ENCODE data around the gene CDH5. TPM values are rescaled to one million over a fixed set of nuclear protein-coding genes. Genes with fewer than 3 reads are reported as not detected.

Gene CDH5
- total and polyA plus RNA-seq, 2 of the 13 experiments (the other 11 are each of a cell fraction or from before 2014, with no cell fraction given) = 0.71 to 1.1 TPM

GRCh38 chr16:66447491-66447890 lies 81.0 kb downstream of the CDH5 start:
- DNase-seq (ENCODE audit: low spot score) = no peak
- no peak overlapping the region for H3K27ac ChIP-seq (ENCODE audit: extremely low read length, insufficient read depth, low read length)
- no peak for ATAC-seq
- POLR2A ChIA-PET = interaction anchor here (1.2 kb wide), 1 partner anchor 14 kb away, joined by 3 read pairs; no protein-coding TSS in a partner anchor
- BruUV-seq (replicated peaks) = no TSS peak
- in situ Hi-C loops (cut with HindIII; ENCODE audit: extremely low pct_ligation_motif_present, low pct_unique_long_range_greater_than_20kb) = loop anchor here (5.0 kb wide), 1 partner anchor 40 kb away; no protein-coding TSS in a partner anchor
- peaks cover 0 to under 1% of the 10 kb centered on the region in 2 experiments; a peak in 2 of 5 replicates for H3K27me3 ChIP-seq (ENCODE audit: control insufficient read depth in 1 of 2, insufficient read depth in 2 of 2, low read length in 2 of 2)
- H3K4me1 ChIP-seq (ENCODE audit: insufficient read depth, low read length) = peaks cover 10% of the 10 kb centered on the region
- intact Hi-C loops (cut with micrococcal nuclease; ENCODE audit: unreplicated experiment) = no loop called here
- H3K9me3 ChIP-seq (ENCODE audit: low read length) = no peaks in the 10 kb centered on the region
- CTCF ChIA-PET (ENCODE audit: low intra/inter-chr PET ratio, low total read pairs) = no interaction called here
- no peaks in the 10 kb centered on the region for H3K36me3 ChIP-seq (replicated peaks in 1 of 2; ENCODE audit: control insufficient read depth in 1 of 2, insufficient read depth in 2 of 2, low read length in 2 of 2)
- TF ChIP-seq ZNF589 (CRISPR knock-in tag; conservative IDR thresholded peaks at IDR 0.05) (no peak), ZNF451 (CRISPR knock-in tag; IDR thresholded peaks at IDR 0.05) (no peak)
- H4K20me1 ChIP-seq (ENCODE audit: insufficient read depth, low read length) = no peaks in the 10 kb centered on the region
- no peaks in the 10 kb centered on the region for H3K79me2 ChIP-seq (ENCODE audit: insufficient read depth, low read length)
- H2AFZ ChIP-seq (ENCODE audit: low read length) = no peak overlapping the region
- no peak overlapping the region for H3K9ac ChIP-seq (ENCODE audit: insufficient read depth, low read depth, low read length)
- no peak for FAIRE-seq
- no peak overlapping the region for H3K4me2 ChIP-seq (ENCODE audit: low read depth, low read length)
- H3K4me3 ChIP-seq (replicated peaks in 1 of 3; ENCODE audit: insufficient read depth in 1 of 3, low read depth in 2 of 3, low read length in 3 of 3) = no peak overlapping the region

GRCh38 chr16:66451548-66451947 lies 85.1 kb downstream of the CDH5 start:
- 4% methylated on average over 3 of the region's 3 CpGs for WGBS (ENCODE audit: low lambda C conversion rate)
- no peak overlapping the region for H3K9ac ChIP-seq (ENCODE audit: insufficient read depth, low read depth, low read length)
- H4K20me1 ChIP-seq (ENCODE audit: insufficient read depth, low read length) = no peaks in the 10 kb centered on the region
- H3K9me3 ChIP-seq (ENCODE audit: low read length) = no peaks in the 10 kb centered on the region
- TF ChIP-seq RFXAP (CRISPR knock-in tag; IDR thresholded peaks at IDR 0.05; ENCODE audit: borderline replicate concordance) (no peak), ZNF629 (CRISPR knock-in tag; conservative IDR thresholded peaks at IDR 0.05) (peak; percentile 73)
- no peak overlapping the region for H3K27ac ChIP-seq (ENCODE audit: extremely low read length, insufficient read depth, low read length)
- H3K36me3 ChIP-seq (replicated peaks in 1 of 2; ENCODE audit: control insufficient read depth in 1 of 2, insufficient read depth in 2 of 2, low read length in 2 of 2) = no peaks in the 10 kb centered on the region
- no peak overlapping the region for H3K4me3 ChIP-seq (replicated peaks in 1 of 3; ENCODE audit: insufficient read depth in 1 of 3, low read depth in 2 of 3, low read length in 3 of 3)
- ChIA-PET CTCF (ENCODE audit: low intra/inter-chr PET ratio, low total read pairs) (no interaction called here), POLR2A (no interaction called here)
- peaks cover 18% of the 10 kb centered on the region for H3K4me1 ChIP-seq (ENCODE audit: insufficient read depth, low read length)
- DNase-seq (ENCODE audit: low spot score) = no peak
- no TSS peak for BruUV-seq (replicated peaks)
- H3K4me2 ChIP-seq (ENCODE audit: low read depth, low read length) = no peak overlapping the region
- no peak for FAIRE-seq
- ATAC-seq = no peak
- H3K79me2 ChIP-seq (ENCODE audit: insufficient read depth, low read length) = no peaks in the 10 kb centered on the region
- H3K27me3 ChIP-seq (ENCODE audit: control insufficient read depth in 1 of 2, insufficient read depth in 2 of 2, low read length in 2 of 2) = no peaks in the 10 kb centered on the region; a peak in 1 of 5 replicates
- intact Hi-C loops (cut with micrococcal nuclease; ENCODE audit: unreplicated experiment) (no loop called here), in situ Hi-C loops (cut with HindIII; ENCODE audit: extremely low pct_ligation_motif_present, low pct_unique_long_range_greater_than_20kb) (no loop called here)
- no peak overlapping the region for H2AFZ ChIP-seq (ENCODE audit: low read length)

Data from HepG2 (cell line).